T47D (cell line): ENCODE results near the gene NUDT21.
A peak's percentile ranks its signal among the peaks of the same experiment; 100 is the strongest.
"Not testable (repeated sequence)": the region's sequence is repeated elsewhere in the genome, so short reads cannot be mapped to it uniquely, and the experiment has no call there.

ENCODE experiments used
- DNase-seq, 2 experiments: peaks; one replicate each; pipeline versions ENCODE4 v3.0.0 to v3.0.0-alpha.2; 2011 to 2012; ENCODE audit warnings: low read depth in 1 of 2, low spot score in 1 of 2
- JUND ChIP-seq: IDR thresholded peaks from 2 replicates; pipeline ENCODE4 v1.6.1; 2012; ENCODE audit warnings: low read depth
- in situ Hi-C: cut with HindIII; loops from 2 replicates; pipeline ENCODE4 v1.10.0; 2016; ENCODE audit warnings: low sequenced_read_pairs, low pct_unique_long_range_greater_than_20kb

NUDT21 gene

DNA sequence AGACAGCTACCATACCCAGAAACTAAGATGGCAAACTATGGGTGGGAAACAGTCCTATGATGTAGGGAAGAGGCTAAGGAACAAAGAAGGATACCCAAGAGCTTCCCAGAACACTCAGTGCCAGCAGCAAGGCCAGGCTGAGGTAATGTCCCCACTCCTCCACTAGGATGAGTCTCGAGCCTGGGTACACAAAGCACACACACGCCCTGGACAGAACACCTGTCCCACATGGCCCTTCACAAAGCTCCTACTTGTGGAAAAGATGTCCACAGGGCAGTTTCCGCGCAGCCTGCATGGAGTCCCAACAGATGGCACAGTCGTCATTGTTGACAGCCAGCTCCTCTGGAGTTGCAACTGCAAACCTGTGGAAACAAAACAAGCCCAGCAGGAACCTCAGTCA is 49.6 kb downstream of the NUDT21 start:
- in situ Hi-C loops: no loop called here

DNA sequence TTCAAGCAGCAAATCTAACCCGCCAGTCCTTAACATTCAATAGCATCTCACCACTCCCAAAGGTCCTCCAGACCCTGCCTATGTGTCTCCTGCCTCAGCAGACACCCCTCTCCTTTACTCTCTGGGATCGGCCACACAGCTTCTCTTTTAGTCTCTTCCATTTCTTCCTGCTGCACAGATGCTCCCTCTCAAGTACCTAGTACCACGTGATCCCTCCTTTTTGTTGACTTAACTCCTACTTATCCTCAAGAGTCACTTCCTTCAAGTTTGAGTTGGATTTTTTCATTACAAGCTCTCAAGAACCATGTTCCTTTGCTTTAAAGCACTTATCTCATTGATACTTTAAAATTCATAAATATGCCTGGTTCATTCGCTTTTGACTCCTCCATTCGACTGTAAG is 50.7 kb downstream of the NUDT21 start:
- in situ Hi-C loops: no loop called here
- no peak for TF ChIP-seq JUND
- no peak for DNase-seq

More for the DNA sequence above, 49.6 kb downstream of the NUDT21 start:
- DNase-seq: peak in 1 of 2 experiments; percentile 40
- TF ChIP-seq JUND: no peak

DNA sequence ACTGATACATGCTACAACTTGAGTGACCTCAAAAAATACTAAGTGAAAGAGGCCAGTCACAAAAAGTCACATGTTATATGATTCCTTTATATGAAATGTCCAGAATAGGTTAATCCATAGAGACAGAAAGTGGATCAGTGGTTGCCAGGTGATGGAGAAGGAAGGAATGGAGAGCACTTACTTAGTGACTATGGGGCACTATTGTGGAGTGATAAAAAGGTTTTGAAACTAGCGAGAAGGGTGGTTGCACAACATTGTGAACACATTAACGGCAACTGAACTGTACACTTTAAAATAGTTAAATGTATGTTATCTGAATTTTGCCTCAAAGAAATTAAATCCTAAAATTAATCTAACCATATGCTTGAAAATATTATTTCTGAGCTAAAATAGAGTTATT is 51.6 kb downstream of the NUDT21 start:
- TF ChIP-seq JUND: no peak
- no peak for DNase-seq
- in situ Hi-C loops: no loop called here

DNA sequence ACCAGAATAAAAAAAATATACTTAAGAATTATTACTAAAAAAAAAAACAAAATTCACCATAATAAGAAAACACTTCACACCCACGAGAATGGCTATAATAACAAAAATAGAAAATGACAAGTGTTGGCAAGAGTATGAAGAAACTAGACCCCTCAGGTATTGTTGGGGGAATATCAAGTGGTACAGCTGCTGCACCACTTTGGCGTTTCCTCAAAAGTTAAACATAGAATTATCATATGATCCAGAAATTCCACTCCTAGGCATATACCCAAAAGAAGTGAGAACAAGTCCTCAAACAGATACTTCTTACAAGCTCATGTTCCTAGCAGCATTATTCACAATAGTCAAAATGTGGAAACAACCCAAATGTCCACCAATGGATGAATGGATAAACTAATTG is 52.1 kb downstream of the NUDT21 start:
- no peak for TF ChIP-seq JUND
- in situ Hi-C loops: no loop called here

DNA sequence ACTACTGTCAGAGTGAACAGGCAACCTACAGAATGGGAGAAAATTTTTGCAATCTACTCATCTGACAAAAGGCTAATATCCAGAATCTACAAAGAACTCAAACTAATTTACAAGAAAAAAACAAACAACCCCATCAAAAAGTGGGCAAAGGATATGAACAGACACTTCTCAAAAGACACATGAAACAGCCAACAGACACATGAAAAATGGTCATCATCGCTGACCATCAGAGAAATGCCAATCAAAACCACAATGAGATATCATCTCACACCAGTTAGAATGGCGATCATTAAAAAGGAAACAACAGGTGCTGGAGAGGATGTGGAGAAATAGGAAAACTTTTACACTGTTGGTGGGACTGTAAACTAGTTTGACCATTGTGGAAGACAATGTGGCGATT is 54.4 kb downstream of the NUDT21 start:
- in situ Hi-C loops, DNase-seq: not testable (repeated sequence)

More for the DNA sequence above, 52.1 kb downstream of the NUDT21 start:
- no peak for DNase-seq

DNA sequence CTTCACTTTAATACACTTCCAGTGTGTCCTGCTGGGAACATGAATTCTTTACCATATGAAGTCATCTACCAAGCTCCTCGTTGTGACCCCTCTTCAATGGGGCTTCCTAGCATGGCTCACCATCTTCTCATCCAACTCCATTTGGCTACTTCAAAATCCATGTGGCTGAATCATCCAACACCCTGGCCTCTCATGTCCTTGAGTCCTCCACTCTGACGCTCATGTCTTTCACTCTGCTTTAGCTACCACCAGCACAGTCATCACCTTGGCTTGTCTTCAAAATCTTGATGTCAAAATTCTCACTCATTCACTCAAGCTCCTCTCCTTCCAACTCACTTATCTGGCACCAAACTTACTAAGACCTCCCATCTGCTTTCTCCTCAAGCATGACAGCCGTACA is 61.6 kb downstream of the NUDT21 start:
- DNase-seq: no peak
- TF ChIP-seq JUND: no peak
- in situ Hi-C loops: no loop called here

DNA sequence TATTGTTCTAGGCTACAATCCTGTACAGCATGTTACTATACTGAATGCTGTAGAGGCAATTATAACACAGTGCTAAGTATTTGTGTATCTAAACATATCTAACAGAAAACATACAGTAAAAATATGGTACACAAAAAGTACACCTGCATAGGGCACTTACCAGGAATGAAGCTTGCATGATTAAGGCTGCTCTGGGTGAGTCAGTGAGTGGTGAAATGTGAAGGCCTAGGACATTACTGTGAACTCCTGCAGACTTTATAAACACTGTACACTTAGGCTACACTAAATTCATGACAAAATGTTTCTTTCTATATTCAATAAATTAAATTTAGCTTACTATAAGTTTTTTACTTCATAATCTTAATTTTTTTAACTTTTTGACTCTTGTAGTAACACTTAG is 62.9 kb downstream of the NUDT21 start:
- in situ Hi-C loops: no loop called here
- no peak for DNase-seq
- no peak for TF ChIP-seq JUND

DNA sequence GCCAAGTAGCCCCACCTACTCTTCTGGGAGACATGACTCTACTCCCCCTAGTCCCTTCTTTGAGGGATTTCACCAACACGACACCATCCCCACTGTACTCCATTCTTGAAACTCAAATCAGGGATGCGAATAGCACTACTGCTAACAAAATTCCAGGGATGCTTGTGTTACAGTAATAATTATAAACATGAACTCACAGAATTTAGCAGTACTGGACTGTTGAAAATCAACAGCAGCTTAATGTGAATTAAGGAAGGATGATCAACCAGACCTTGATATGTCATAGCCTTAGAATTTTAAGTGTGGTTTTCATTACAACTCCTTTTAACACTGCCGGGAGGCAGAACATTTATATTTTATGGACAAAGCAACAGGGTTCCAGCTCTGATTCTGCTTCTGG is 63.7 kb downstream of the NUDT21 start:
- DNase-seq: no peak
- TF ChIP-seq JUND: no peak
- in situ Hi-C loops: no loop called here

DNA sequence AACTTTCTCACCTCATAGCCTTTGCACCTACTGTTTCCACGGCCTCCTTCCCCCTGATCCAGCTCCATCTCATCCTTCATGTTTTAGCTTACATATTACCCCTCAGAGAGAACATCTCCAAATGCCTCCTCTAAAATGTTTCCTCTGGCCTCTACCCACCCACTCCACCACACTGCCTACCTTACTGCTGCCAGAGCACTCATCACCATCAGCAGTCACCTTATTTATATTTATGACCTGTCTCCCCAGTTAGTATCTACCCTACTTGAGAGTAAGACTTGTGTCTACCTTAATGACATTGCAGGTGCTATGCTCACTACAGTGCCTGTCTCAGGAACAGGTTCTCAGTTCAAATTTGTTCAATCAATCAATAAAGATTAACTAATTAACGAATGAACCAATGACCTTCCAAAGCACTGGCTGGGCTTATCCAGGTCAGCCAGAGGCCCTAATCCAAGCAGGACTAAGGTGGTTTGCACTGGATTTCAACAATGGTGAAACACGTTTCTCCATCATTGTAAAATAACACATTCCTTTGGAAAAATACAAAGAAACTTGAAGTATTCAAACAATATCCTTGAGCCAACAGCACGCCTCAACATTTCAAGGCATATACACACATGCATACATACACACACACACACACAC is 66.9 kb downstream of the NUDT21 start:
- TF ChIP-seq JUND: no peak
- in situ Hi-C loops: no loop called here
- no peak for DNase-seq

DNA sequence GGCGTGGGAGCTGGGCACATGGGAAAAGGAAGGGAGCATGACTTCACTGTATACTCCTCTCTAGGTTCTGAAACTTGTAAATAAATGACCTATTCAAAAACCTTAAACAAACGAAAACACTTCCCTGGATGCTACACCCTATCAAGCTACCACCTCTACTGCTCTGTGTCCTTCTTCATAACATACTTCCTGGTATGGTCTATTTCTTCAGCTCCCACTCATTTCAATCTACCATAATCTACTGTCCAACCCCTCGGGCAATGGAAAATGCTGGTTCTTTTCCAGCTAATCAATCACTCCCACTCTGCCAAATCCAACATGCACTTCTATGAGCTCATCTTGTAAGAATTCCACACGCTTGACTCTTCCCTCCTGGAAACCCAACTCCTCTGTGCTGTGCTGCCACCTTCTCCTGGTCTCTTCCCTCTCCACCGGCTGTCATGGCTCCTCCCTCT is 68.2 kb downstream of the NUDT21 start:
- in situ Hi-C loops: no loop called here
- peak; percentile 35 to 97 for DNase-seq

DNA sequence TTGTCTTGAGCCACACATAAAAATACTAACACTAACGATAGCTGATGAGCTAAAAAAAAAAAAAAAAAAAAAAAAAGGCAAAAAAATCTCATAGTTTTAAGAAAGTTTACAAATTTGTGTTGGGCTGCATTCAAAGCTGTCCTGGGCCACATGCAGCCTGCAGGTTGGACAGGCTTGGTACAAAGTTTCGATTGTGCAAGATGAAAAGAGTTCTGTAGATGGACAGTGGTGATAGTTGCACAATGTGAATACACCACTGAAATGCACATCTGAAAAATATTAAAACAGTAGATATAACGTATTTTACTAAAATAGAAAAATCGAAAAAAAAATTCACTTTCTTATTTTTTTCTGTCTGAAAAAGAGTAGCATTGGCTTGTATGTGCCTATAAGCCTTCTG is 68.7 kb downstream of the NUDT21 start:
- no peak for TF ChIP-seq JUND
- in situ Hi-C loops: no loop called here
- DNase-seq: peak in 1 of 2 experiments; percentile 48

More for the DNA sequence above, 68.2 kb downstream of the NUDT21 start:
- TF ChIP-seq JUND: peak; percentile 93; the same call in 1 of the 2 replicates

DNA sequence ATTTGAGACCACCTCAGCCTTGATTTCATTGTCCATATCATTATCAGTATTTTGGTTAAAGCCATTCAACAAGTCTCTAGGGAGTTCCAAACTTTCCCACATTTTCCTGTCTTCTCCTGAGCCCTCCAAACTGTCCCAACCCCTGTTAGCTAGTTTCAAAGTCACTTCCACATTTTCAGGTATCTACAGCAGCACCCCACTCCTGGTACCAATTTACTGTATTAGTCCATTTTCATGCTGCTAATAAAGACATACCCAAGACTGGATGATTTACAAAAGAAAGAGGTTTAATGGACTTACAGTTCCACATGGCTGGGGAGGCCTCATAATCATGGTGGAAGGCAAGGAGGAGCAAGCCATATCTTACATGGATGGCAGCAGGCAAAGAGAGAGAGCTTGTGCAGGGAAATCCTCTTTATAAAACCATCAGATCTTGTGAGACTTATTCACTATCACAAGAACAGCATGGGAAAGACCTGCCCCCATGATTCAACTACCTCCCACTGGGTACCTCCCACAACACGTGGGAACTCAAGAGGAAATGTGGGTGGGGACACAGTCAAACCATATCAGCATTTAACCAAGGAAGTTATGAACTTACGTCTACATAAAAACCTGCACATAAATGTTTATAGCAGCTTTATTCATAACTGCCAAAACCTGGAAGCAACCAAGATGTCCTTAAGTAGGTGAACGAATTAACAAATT is 70.2 kb downstream of the NUDT21 start:
- in situ Hi-C loops, DNase-seq: not testable (repeated sequence)
